SU-DHL-6 (cell line): ENCODE measurements around the gene ZNF532.

Source experiments
- CTCF ChIP-seq: fragments of 200-600 bp; sonication (generic); IDR thresholded peaks from one replicate; pipeline ENCODE4 v1.5.1; 2017; ENCODE audit warnings: antibody characterized with exemption, mild to moderate bottlenecking, low read length, moderate library complexity; ENCODE audit not compliant: insufficient read depth, poor library complexity, severe bottlenecking
- EZH2phosphoT487 ChIP-seq: fragments of 200-600 bp; sonication (generic), shearing (Covaris generic); conservative IDR thresholded peaks from 2 replicates; pipeline ENCODE4 v1.6.1; 2018; ENCODE audit warnings: mild to moderate bottlenecking, antibody characterized with exemption, low read length, moderate library complexity, mixed read lengths

- TF ChIP-seq CTCF (no peak), EZH2phosphoT487 (no peak)
Observed at GRCh38 chr18:58845928-58846724, 18.6 kb upstream of the ZNF532 start.
